Common myeloid progenitor, CD34-positive (primary cell): ENCODE results near the gene NINJ1.

ENCODE experiments used
- CTCF ChIA-PET: fragments of 350-600 bp; sonication (Branson Sonifier 250); formaldehyde crosslinking; loops from one replicate; lab custom pipeline; 2021; ENCODE audit warnings: antibody characterized with exemption; lab: Charles Lee
- POLR2A ChIA-PET: fragments of 350-600 bp; sonication (Branson Sonifier 250); formaldehyde crosslinking; loops from one replicate; lab custom pipeline; 2021; ENCODE audit warnings: antibody characterized with exemption; lab: Charles Lee
- DNase-seq, 3 donors: peaks; one replicate each; pipeline versions ENCODE4 v3.0.0 to v3.0.0-alpha.2; 2013
- H3K27ac ChIP-seq, 2 experiments: 1 replicate in 1 of 2; 2 replicates in 1 of 2; pipeline ENCODE4 v1.7.0; 2013; ENCODE audit warnings: inconsistent platforms in 2 of 2, low read length in 2 of 2, mild to moderate bottlenecking in 2 of 2, low read depth in 1 of 2, moderate library complexity in 1 of 2; ENCODE audit not compliant: severe bottlenecking in 2 of 2, insufficient read depth in 1 of 2, poor library complexity in 1 of 2
- H3K27me3 ChIP-seq, 5 experiments: replicated peaks in 2 of 5; 1 replicate in 3 of 5; 2 replicates in 2 of 5; pipeline versions ENCODE4 v1.6.1 to v1.7.0; 2013; ENCODE audit warnings: low read length in 4 of 5, mild to moderate bottlenecking in 2 of 5, moderate library complexity in 2 of 5, inconsistent platforms in 1 of 5; ENCODE audit not compliant: insufficient read depth in 5 of 5, control insufficient read depth in 4 of 5
- H3K36me3 ChIP-seq, 4 experiments: 1 replicate in 2 of 4; 2 replicates in 2 of 4; pipeline versions ENCODE4 v1.6.1 to v1.7.0; 2013; ENCODE audit warnings: low read length in 3 of 4, control low read depth in 1 of 4, mild to moderate bottlenecking in 1 of 4; ENCODE audit not compliant: control insufficient read depth in 4 of 4, insufficient read depth in 4 of 4
- H3K4me1 ChIP-seq, 4 experiments: 1 replicate in 3 of 4; 2 replicates in 1 of 4; pipeline versions ENCODE4 v1.6.1 to v1.7.1; 2013; ENCODE audit warnings: low read length in 3 of 4, mild to moderate bottlenecking in 3 of 4, control low read depth in 1 of 4, inconsistent platforms in 1 of 4, moderate library complexity in 1 of 4; ENCODE audit not compliant: control insufficient read depth in 4 of 4, insufficient read depth in 4 of 4; ENCODE audit errors: control extremely low read depth in 1 of 4
- H3K4me3 ChIP-seq, 7 experiments: 1 replicate in 4 of 7; 2 replicates in 3 of 7; pipeline versions ENCODE4 v1.5.1 to v1.7.0; 2013; ENCODE audit warnings: mild to moderate bottlenecking in 7 of 7, low read length in 6 of 7, moderate library complexity in 6 of 7, inconsistent platforms in 2 of 7, low read depth in 2 of 7, control low read depth in 1 of 7; ENCODE audit not compliant: insufficient read depth in 4 of 7, control insufficient read depth in 1 of 7; ENCODE audit errors: extremely low read depth in 1 of 7
- H3K9me3 ChIP-seq, 5 experiments: 1 replicate in 4 of 5; 2 replicates in 1 of 5; pipeline versions ENCODE4 v1.6.1 to v1.7.1; 2013; ENCODE audit warnings: low read length in 4 of 5, mild to moderate bottlenecking in 2 of 5, inconsistent platforms in 1 of 5, low read depth in 1 of 5, moderate library complexity in 1 of 5; ENCODE audit not compliant: control insufficient read depth in 4 of 5, insufficient read depth in 2 of 5; ENCODE audit errors: control extremely low read depth in 1 of 5
- WGBS: methylation state at CpG from one replicate; pipeline ENCODE4 v1.1.5; 2013; ENCODE audit not compliant: insufficient coverage; 5-methylcytosine and 5-hydroxymethylcytosine counted together

NINJ1 gene

GRCh38 chr9:93159601-93160471 lies 25.8 kb upstream of the NINJ1 start:
- Histone ChIP-seq H3K27ac (no peak overlapping the region), H3K4me3 (no peak overlapping the region), H3K9me3 (peaks cover 0 to 5% (median 0%) of the 10 kb centered on the region in 5 experiments), H3K4me1 (peaks cover 0 to 4% (median 2%) of the 10 kb centered on the region in 4 experiments), H3K36me3 (no peaks in the 10 kb centered on the region), H3K27me3 (peaks cover 0 to 5% (median 0%) of the 10 kb centered on the region in 5 experiments)
- WGBS = 20% methylated on average over 17 of the region's 19 CpGs
- ChIA-PET CTCF (interaction anchor here (0.6 to 4.1 kb wide), 9 partner anchors 10 to 155 kb away, joined by 3 to 50 read pairs (median 6); no protein-coding TSS in a partner anchor), POLR2A (no interaction called here)
- DNase-seq = peak; percentile 54 to 61 (median 59)

GRCh38 chr9:93156475-93157008 lies 22.5 kb upstream of the NINJ1 start:
- Histone ChIP-seq H3K27ac (no peak overlapping the region), H3K36me3 (no peaks in the 10 kb centered on the region), H3K27me3 (no peaks in the 10 kb centered on the region), H3K4me3 (no peak overlapping the region), H3K4me1 (peaks cover 0 to 4% (median 2%) of the 10 kb centered on the region in 4 experiments), H3K9me3 (peaks cover 0 to 5% (median 0%) of the 10 kb centered on the region in 5 experiments)
- WGBS = 83% methylated on average over 8 of the region's 11 CpGs
- no peak for DNase-seq
- ChIA-PET CTCF (interaction anchor here (1.0 to 4.1 kb wide), 6 partner anchors 12 to 149 kb away, joined by 3 to 30 read pairs (median 4); no protein-coding TSS in a partner anchor), POLR2A (no interaction called here)

GRCh38 chr9:93155716-93156474 lies 21.8 kb upstream of the NINJ1 start:
- Histone ChIP-seq H3K27ac (no peak overlapping the region), H3K36me3 (no peaks in the 10 kb centered on the region), H3K9me3 (peaks cover 0 to 5% (median 0%) of the 10 kb centered on the region in 5 experiments), H3K27me3 (no peaks in the 10 kb centered on the region), H3K4me3 (no peak overlapping the region), H3K4me1 (peaks cover 0 to 4% (median 2%) of the 10 kb centered on the region in 4 experiments)
- ChIA-PET CTCF (interaction anchor here (1.0 to 4.1 kb wide), 6 partner anchors 11 to 149 kb away, joined by 3 to 30 read pairs (median 4); no protein-coding TSS in a partner anchor), POLR2A (no interaction called here)
- 97% methylated on average over 15 of the region's 16 CpGs for WGBS
- DNase-seq = no peak

GRCh38 chr9:93154293-93154903 lies 20.3 kb upstream of the NINJ1 start:
- Histone ChIP-seq H3K4me3 (no peak overlapping the region), H3K36me3 (no peaks in the 10 kb centered on the region), H3K27me3 (no peaks in the 10 kb centered on the region), H3K4me1 (no peaks in the 10 kb centered on the region), H3K27ac (no peak overlapping the region), H3K9me3 (peaks cover 0 to 5% (median 0%) of the 10 kb centered on the region in 5 experiments)
- DNase-seq = peak; percentile 41 to 61 (median 55)
- 78% methylated on average over 13 of the region's 14 CpGs for WGBS
- ChIA-PET CTCF (interaction anchor here (0.6 to 2.4 kb wide), 14 partner anchors 8 to 420 kb away, joined by 3 to 15 read pairs (median 3); partner anchors contain the start of gene NINJ1), POLR2A (no interaction called here)

GRCh38 chr9:93151097-93151784 lies 17.2 kb upstream of the NINJ1 start:
- ChIA-PET POLR2A (no interaction called here), CTCF (interaction anchor here (0.6 to 1.6 kb wide), 4 partner anchors 8 to 162 kb away, joined by 3 to 6 read pairs (median 5); no protein-coding TSS in a partner anchor)
- Histone ChIP-seq H3K27me3 (no peaks in the 10 kb centered on the region), H3K4me3 (no peak overlapping the region), H3K9me3 (peaks cover 0 to 5% (median 0%) of the 10 kb centered on the region in 5 experiments), H3K36me3 (no peaks in the 10 kb centered on the region), H3K27ac (no peak overlapping the region), H3K4me1 (no peaks in the 10 kb centered on the region)
- DNase-seq = no peak
- WGBS = 94% methylated on average over 10 of the region's 10 CpGs

- Histone ChIP-seq H3K36me3 (no peaks in the 10 kb centered on the region), H3K9me3 (peaks cover 0 to 5% (median 0%) of the 10 kb centered on the region in 5 experiments), H3K4me1 (peaks cover 5 to 7% (median 6%) of the 10 kb centered on the region in 4 experiments), H3K27me3 (no peaks in the 10 kb centered on the region), H3K4me3 (no peak overlapping the region), H3K27ac (no peak overlapping the region)
- no peak for DNase-seq
- CTCF ChIA-PET = interaction anchor here (1.5 to 1.6 kb wide), 2 partner anchors 10 to 20 kb away, joined by 4 to 5 read pairs; no protein-coding TSS in a partner anchor
- POLR2A ChIA-PET = no interaction called here
- WGBS = no CpG with 5 or more reads among the region's 1 CpG
Observed at GRCh38 chr9:93149361-93149760, 15.3 kb upstream of the NINJ1 start.
